ENCODE measurements around the gene ELMOD3. TPM values are rescaled to one million over a fixed set of nuclear protein-coding genes. Genes with fewer than 3 reads are reported as not detected.

ELMOD3 gene
- total and polyA plus RNA-seq, 9 of the 15 experiments (the other 6 are each of a cell fraction or from before 2014, with no cell fraction given): 2.7 to 18.7 (median 11.6) TPM

GRCh38 chr2:85419009-85419675, 64.6 kb downstream of the ELMOD3 start (continued):
- no peak for TF ChIP-seq CREB5 (CRISPR knock-in tag; IDR thresholded peaks at IDR 0.05)
- no peak for TF ChIP-seq KAT7 (CRISPR knock-in tag; IDR thresholded peaks at IDR 0.05; ENCODE audit: borderline replicate concordance)
- TF ChIP-seq NR2C2 (CRISPR knock-in tag; IDR thresholded peaks at IDR 0.05): no peak
- peak; percentile 83 for TF ChIP-seq NR2C2 (tag; IDR thresholded peaks at IDR 0.05)
- TF ChIP-seq NR2C1 (IDR thresholded peaks at IDR 0.05): peak; percentile 82
- peak; percentile 75; the same call in 1 of the 2 replicates for TF ChIP-seq NR2C1 (tag; IDR thresholded peaks at IDR 0.05)
- peak; percentile 28; the same call in 1 of the 2 replicates for TF ChIP-seq ZNF583 (CRISPR knock-in tag; IDR thresholded peaks at IDR 0.05)
- 0 out of 4 replicates have a peak, but pooled peaks of 1 of the 2 experiments have one; percentile 2 for TF ChIP-seq RAD21 (CRISPR knock-in tag; conservative IDR thresholded peaks at IDR 0.05 in 1 of 2, IDR thresholded peaks at IDR 0.05 in 1 of 2)
- peak; percentile 46; the same call in 1 of the 2 replicates for TF ChIP-seq SMAD4 (CRISPR knock-in tag; conservative IDR thresholded peaks at IDR 0.05)
- no peak for TF ChIP-seq ERF (CRISPR knock-in tag; IDR thresholded peaks at IDR 0.05)
- TF ChIP-seq, protein P1, sequence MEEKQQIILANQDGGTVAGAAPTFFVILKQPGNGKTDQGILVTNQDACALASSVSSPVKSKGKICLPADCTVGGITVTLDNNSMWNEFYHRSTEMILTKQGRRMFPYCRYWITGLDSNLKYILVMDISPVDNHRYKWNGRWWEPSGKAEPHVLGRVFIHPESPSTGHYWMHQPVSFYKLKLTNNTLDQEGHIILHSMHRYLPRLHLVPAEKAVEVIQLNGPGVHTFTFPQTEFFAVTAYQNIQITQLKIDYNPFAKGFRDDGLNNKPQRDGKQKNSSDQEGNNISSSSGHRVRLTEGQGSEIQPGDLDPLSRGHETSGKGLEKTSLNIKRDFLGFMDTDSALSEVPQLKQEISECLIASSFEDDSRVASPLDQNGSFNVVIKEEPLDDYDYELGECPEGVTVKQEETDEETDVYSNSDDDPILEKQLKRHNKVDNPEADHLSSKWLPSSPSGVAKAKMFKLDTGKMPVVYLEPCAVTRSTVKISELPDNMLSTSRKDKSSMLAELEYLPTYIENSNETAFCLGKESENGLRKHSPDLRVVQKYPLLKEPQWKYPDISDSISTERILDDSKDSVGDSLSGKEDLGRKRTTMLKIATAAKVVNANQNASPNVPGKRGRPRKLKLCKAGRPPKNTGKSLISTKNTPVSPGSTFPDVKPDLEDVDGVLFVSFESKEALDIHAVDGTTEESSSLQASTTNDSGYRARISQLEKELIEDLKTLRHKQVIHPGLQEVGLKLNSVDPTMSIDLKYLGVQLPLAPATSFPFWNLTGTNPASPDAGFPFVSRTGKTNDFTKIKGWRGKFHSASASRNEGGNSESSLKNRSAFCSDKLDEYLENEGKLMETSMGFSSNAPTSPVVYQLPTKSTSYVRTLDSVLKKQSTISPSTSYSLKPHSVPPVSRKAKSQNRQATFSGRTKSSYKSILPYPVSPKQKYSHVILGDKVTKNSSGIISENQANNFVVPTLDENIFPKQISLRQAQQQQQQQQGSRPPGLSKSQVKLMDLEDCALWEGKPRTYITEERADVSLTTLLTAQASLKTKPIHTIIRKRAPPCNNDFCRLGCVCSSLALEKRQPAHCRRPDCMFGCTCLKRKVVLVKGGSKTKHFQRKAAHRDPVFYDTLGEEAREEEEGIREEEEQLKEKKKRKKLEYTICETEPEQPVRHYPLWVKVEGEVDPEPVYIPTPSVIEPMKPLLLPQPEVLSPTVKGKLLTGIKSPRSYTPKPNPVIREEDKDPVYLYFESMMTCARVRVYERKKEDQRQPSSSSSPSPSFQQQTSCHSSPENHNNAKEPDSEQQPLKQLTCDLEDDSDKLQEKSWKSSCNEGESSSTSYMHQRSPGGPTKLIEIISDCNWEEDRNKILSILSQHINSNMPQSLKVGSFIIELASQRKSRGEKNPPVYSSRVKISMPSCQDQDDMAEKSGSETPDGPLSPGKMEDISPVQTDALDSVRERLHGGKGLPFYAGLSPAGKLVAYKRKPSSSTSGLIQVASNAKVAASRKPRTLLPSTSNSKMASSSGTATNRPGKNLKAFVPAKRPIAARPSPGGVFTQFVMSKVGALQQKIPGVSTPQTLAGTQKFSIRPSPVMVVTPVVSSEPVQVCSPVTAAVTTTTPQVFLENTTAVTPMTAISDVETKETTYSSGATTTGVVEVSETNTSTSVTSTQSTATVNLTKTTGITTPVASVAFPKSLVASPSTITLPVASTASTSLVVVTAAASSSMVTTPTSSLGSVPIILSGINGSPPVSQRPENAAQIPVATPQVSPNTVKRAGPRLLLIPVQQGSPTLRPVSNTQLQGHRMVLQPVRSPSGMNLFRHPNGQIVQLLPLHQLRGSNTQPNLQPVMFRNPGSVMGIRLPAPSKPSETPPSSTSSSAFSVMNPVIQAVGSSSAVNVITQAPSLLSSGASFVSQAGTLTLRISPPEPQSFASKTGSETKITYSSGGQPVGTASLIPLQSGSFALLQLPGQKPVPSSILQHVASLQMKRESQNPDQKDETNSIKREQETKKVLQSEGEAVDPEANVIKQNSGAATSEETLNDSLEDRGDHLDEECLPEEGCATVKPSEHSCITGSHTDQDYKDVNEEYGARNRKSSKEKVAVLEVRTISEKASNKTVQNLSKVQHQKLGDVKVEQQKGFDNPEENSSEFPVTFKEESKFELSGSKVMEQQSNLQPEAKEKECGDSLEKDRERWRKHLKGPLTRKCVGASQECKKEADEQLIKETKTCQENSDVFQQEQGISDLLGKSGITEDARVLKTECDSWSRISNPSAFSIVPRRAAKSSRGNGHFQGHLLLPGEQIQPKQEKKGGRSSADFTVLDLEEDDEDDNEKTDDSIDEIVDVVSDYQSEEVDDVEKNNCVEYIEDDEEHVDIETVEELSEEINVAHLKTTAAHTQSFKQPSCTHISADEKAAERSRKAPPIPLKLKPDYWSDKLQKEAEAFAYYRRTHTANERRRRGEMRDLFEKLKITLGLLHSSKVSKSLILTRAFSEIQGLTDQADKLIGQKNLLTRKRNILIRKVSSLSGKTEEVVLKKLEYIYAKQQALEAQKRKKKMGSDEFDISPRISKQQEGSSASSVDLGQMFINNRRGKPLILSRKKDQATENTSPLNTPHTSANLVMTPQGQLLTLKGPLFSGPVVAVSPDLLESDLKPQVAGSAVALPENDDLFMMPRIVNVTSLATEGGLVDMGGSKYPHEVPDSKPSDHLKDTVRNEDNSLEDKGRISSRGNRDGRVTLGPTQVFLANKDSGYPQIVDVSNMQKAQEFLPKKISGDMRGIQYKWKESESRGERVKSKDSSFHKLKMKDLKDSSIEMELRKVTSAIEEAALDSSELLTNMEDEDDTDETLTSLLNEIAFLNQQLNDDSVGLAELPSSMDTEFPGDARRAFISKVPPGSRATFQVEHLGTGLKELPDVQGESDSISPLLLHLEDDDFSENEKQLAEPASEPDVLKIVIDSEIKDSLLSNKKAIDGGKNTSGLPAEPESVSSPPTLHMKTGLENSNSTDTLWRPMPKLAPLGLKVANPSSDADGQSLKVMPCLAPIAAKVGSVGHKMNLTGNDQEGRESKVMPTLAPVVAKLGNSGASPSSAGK (IDR thresholded peaks at IDR 0.05): peak; percentile 59
- TF ChIP-seq ZNF134 (CRISPR knock-in tag; conservative IDR thresholded peaks at IDR 0.05): no peak
- 0 out of 2 replicates have a peak, but pooled peaks have one; percentile 22 for TF ChIP-seq MTA1 (IDR thresholded peaks at IDR 0.05; ENCODE audit: borderline replicate concordance)

All from K562 (cell line).